Measurements from ENCODE around the gene EDARADD.

DNA sequence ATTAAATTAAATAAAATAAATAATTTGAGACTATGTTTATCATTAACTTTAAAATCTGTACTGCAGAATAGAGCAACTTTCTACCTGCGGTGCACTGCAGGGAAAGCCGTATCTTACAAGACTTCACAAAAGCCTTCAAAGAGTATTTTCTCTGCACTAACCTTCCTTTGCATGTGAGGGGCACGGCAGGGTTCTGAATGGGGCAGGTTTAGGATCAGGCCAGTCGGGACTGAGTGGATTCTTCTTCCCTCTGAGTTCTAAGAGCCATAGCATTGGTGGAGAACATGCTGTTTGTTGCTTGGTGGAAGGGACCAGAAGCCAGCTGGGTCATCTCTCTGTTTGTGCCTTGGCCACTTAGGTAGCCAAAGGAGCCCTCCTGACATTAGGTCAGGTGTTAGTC, 74.5 kb downstream of the EDARADD start:
- no peak for TF ChIP-seq CHD2 (IDR thresholded peaks at IDR 0.05; ENCODE audit: low read depth, low read length)
- no peak for TF ChIP-seq ZFP36 (IDR thresholded peaks at IDR 0.05; ENCODE audit: borderline replicate concordance, low read depth, low read length, partially characterized antibody)
- TF ChIP-seq, protein P1, sequence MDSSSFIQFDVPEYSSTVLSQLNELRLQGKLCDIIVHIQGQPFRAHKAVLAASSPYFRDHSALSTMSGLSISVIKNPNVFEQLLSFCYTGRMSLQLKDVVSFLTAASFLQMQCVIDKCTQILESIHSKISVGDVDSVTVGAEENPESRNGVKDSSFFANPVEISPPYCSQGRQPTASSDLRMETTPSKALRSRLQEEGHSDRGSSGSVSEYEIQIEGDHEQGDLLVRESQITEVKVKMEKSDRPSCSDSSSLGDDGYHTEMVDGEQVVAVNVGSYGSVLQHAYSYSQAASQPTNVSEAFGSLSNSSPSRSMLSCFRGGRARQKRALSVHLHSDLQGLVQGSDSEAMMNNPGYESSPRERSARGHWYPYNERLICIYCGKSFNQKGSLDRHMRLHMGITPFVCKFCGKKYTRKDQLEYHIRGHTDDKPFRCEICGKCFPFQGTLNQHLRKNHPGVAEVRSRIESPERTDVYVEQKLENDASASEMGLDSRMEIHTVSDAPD (CRISPR knock-in tag; IDR thresholded peaks at IDR 0.05) = no peak
- TF ChIP-seq KDM1A (CRISPR knock-in tag; IDR thresholded peaks at IDR 0.05) = no peak

All from HepG2 (cell line).